HEK293 (cell line): ENCODE data around the gene TSPAN13.
A peak's percentile ranks its signal among the peaks of the same experiment; 100 is the strongest.

Source experiments
- CTCF ChIA-PET: fragments of 350-600 bp; formaldehyde crosslinking; extraction: SDS; loops from one replicate; lab custom pipeline; 2021; ENCODE audit warnings: antibody characterized with exemption; lab: Yijun Ruan, JAX
- POLR2A ChIA-PET: fragments of 300-600 bp; formaldehyde crosslinking; extraction: SDS; loops from one replicate; lab custom pipeline; 2020; ENCODE audit warnings: antibody characterized with exemption, inconsistent platforms; lab: Yijun Ruan, JAX
- H3K27ac ChIP-seq: fragments of 200-500 bp; sonication (Bioruptor generic); 2 replicates; pipeline ENCODE4 v1.5.1; 2014; ENCODE audit warnings: low read depth, low read length, control low read depth, inconsistent platforms; ENCODE audit errors: extremely low read depth
- H3K36me3 ChIP-seq, 2 experiments: fragments of 200-500 bp in 1 of 2; sonication (Bioruptor generic) in 1 of 2; 1 replicate in 1 of 2; 2 replicates in 1 of 2; pipeline ENCODE4 v1.5.1; 2014 to 2017; ENCODE audit warnings: inconsistent platforms in 2 of 2, low read length in 2 of 2; ENCODE audit not compliant: control insufficient read depth in 2 of 2, insufficient read depth in 1 of 2
- H3K4me1 ChIP-seq: fragments of 200-500 bp; sonication (Bioruptor generic); 2 replicates; pipeline ENCODE4 v1.5.1; 2014; ENCODE audit warnings: mild to moderate bottlenecking, low read length, inconsistent platforms; ENCODE audit not compliant: control insufficient read depth, insufficient read depth
- H3K4me3 ChIP-seq: 2 replicates; pipeline ENCODE4 v1.5.1; 2011; ENCODE audit warnings: low read depth, mild to moderate bottlenecking, control low read depth, low read length, moderate library complexity
- H3K9me3 ChIP-seq: fragments of 200-500 bp; sonication (Bioruptor generic); 2 replicates; pipeline ENCODE4 v1.5.1; 2014; ENCODE audit warnings: low read depth, low read length, inconsistent platforms; ENCODE audit not compliant: control insufficient read depth, insufficient read depth
- CTCF ChIP-seq: fragments of 450-650 bp; formaldehyde crosslinking; IDR thresholded peaks from 2 replicates; pipeline ENCODE4 v1.5.1; 2016; ENCODE audit warnings: missing biosample characterization, missing genetic modification characterization
- KLF7 ChIP-seq: fragments of 450-650 bp; formaldehyde crosslinking; IDR thresholded peaks from 2 replicates; pipeline ENCODE4 v1.5.1; 2016; ENCODE audit warnings: missing biosample characterization, missing genetic modification characterization, borderline replicate concordance
- KLF9 ChIP-seq: fragments of 450-650 bp; formaldehyde crosslinking; IDR thresholded peaks from 2 replicates; pipeline ENCODE4 v1.5.1; 2016; ENCODE audit warnings: missing biosample characterization, missing genetic modification characterization, low read depth
- ZBTB48 ChIP-seq: fragments of 450-650 bp; formaldehyde crosslinking; IDR thresholded peaks from 2 replicates; pipeline ENCODE4 v1.5.1; 2016; ENCODE audit warnings: missing biosample characterization, missing genetic modification characterization
- ZBTB7A ChIP-seq: fragments of 450-650 bp; formaldehyde crosslinking; IDR thresholded peaks from 2 replicates; pipeline ENCODE4 v1.5.1; 2016; ENCODE audit warnings: low read depth, missing biosample characterization, missing genetic modification characterization
- ZEB2 ChIP-seq: fragments of 450-650 bp; formaldehyde crosslinking; IDR thresholded peaks from 2 replicates; pipeline ENCODE4 v1.5.1; 2016; ENCODE audit warnings: missing biosample characterization, missing genetic modification characterization
- ZFHX2 ChIP-seq: fragments of 450-650 bp; formaldehyde crosslinking; conservative IDR thresholded peaks from 2 replicates; pipeline ENCODE4 v1.5.1; 2016; ENCODE audit warnings: missing biosample characterization, missing genetic modification characterization
- ZNF155 ChIP-seq: fragments of 450-650 bp; formaldehyde crosslinking; IDR thresholded peaks from 2 replicates; pipeline ENCODE4 v1.5.1; 2016; ENCODE audit warnings: missing biosample characterization, missing genetic modification characterization
- ZNF174 ChIP-seq: fragments of 450-650 bp; formaldehyde crosslinking; IDR thresholded peaks from 2 replicates; pipeline ENCODE4 v1.5.0; 2017; ENCODE audit warnings: missing biosample characterization, mild to moderate bottlenecking, missing genetic modification characterization
- ZNF223 ChIP-seq: fragments of 450-650 bp; formaldehyde crosslinking; IDR thresholded peaks from 2 replicates; pipeline ENCODE4 v1.5.1; 2016; ENCODE audit warnings: missing biosample characterization, missing genetic modification characterization
- ZNF335 ChIP-seq: fragments of 450-650 bp; formaldehyde crosslinking; conservative IDR thresholded peaks from 2 replicates; pipeline ENCODE4 v1.5.1; 2016; ENCODE audit warnings: missing biosample characterization, missing genetic modification characterization
- ZNF398 ChIP-seq: fragments of 450-650 bp; formaldehyde crosslinking; IDR thresholded peaks from 2 replicates; pipeline ENCODE4 v1.5.1; 2017; ENCODE audit warnings: missing biosample characterization, missing genetic modification characterization
- ZNF560 ChIP-seq: fragments of 450-650 bp; formaldehyde crosslinking; IDR thresholded peaks from 2 replicates; pipeline ENCODE4 v1.5.1; 2017; ENCODE audit warnings: missing biosample characterization, missing genetic modification characterization, borderline replicate concordance
- ZNF580 ChIP-seq: fragments of 450-650 bp; formaldehyde crosslinking; IDR thresholded peaks from 2 replicates; pipeline ENCODE4 v1.5.1; 2016; ENCODE audit warnings: missing biosample characterization, missing genetic modification characterization
- ZNF76 ChIP-seq: fragments of 450-650 bp; formaldehyde crosslinking; IDR thresholded peaks from 2 replicates; pipeline ENCODE4; 2016; ENCODE audit warnings: low read depth, missing biosample characterization, missing genetic modification characterization, borderline replicate concordance
- ZSCAN30 ChIP-seq: fragments of 450-650 bp; IDR thresholded peaks from 2 replicates; pipeline ENCODE4 v1.5.1; 2018; ENCODE audit warnings: missing biosample characterization, mild to moderate bottlenecking, missing genetic modification characterization, moderate library complexity
- TF ChIP-seq, protein P1 (sequence below): fragments of 450-650 bp; formaldehyde crosslinking; IDR thresholded peaks from 2 replicates; pipeline ENCODE4 v1.5.1; 2016; ENCODE audit warnings: missing biosample characterization, missing genetic modification characterization
- TF ChIP-seq, protein P2 (sequence below): sonication (generic); formaldehyde crosslinking; IDR thresholded peaks from 2 replicates; pipeline ENCODE4 v1.8.1; 2022; ENCODE audit warnings: mild to moderate bottlenecking, moderate library complexity, missing genetic modification reagents
- TF ChIP-seq, protein P3 (sequence below): fragments of 450-650 bp; formaldehyde crosslinking; IDR thresholded peaks from 2 replicates; pipeline ENCODE4 v1.5.1; 2016; ENCODE audit warnings: missing biosample characterization, missing genetic modification characterization

TSPAN13 gene

GRCh38 chr7:16747102-16747501, 6.5 kb upstream of the TSPAN13 start (continued):
- no peak for TF ChIP-seq ZNF398 (tag by site-specific recombination)
- TF ChIP-seq ZNF580 (tag by site-specific recombination), result no peak
- TF ChIP-seq ZNF223 (tag by site-specific recombination), result no peak

GRCh38 chr7:16753932-16754855, 639 bp downstream of the TSPAN13 start:
- Histone ChIP-seq H3K4me1 (peaks cover 6% of the 10 kb centered on the region; the same call in 1 of the 2 replicates), H3K4me3 (peak overlapping the region; percentile 93), H3K27ac (peak overlapping the region; percentile 45; the same call in 1 of the 2 replicates), H3K36me3 (no peaks in the 10 kb centered on the region), H3K9me3 (no peaks in the 10 kb centered on the region)
- CTCF ChIA-PET, result interaction anchor here (1.8 kb wide), 1 partner anchor 16 kb away, joined by 7 read pairs; no protein-coding TSS in a partner anchor
- POLR2A ChIA-PET, result interaction anchor here (2.1 kb wide), 1 partner anchor 16 kb away, joined by 9 read pairs; no protein-coding TSS in a partner anchor
- TF ChIP-seq ZEB2 (tag by site-specific recombination) (0 out of 2 replicates have a peak, but pooled peaks have one; percentile 55), ZNF155 (tag by site-specific recombination) (no peak), ZNF76 (tag by site-specific recombination) (peak; percentile 67; the same call in 1 of the 2 replicates), ZNF335 (tag by site-specific recombination) (peak; percentile 91), CTCF (tag by site-specific recombination) (0 out of 2 replicates have a peak, but pooled peaks have one; percentile 13), ZNF560 (tag by site-specific recombination) (no peak), ZNF174 (no peak), KLF7 (no peak), ZSCAN30 (no peak), ZBTB7A (0 out of 2 replicates have a peak, but pooled peaks have one; percentile 58), KLF9 (tag by site-specific recombination) (peak; percentile 42; the same call in 1 of the 2 replicates), ZBTB48 (0 out of 2 replicates have a peak, but pooled peaks have one; percentile 26), ZFHX2 (tag by site-specific recombination) (peak; percentile 63)
- TF ChIP-seq, protein P1, sequence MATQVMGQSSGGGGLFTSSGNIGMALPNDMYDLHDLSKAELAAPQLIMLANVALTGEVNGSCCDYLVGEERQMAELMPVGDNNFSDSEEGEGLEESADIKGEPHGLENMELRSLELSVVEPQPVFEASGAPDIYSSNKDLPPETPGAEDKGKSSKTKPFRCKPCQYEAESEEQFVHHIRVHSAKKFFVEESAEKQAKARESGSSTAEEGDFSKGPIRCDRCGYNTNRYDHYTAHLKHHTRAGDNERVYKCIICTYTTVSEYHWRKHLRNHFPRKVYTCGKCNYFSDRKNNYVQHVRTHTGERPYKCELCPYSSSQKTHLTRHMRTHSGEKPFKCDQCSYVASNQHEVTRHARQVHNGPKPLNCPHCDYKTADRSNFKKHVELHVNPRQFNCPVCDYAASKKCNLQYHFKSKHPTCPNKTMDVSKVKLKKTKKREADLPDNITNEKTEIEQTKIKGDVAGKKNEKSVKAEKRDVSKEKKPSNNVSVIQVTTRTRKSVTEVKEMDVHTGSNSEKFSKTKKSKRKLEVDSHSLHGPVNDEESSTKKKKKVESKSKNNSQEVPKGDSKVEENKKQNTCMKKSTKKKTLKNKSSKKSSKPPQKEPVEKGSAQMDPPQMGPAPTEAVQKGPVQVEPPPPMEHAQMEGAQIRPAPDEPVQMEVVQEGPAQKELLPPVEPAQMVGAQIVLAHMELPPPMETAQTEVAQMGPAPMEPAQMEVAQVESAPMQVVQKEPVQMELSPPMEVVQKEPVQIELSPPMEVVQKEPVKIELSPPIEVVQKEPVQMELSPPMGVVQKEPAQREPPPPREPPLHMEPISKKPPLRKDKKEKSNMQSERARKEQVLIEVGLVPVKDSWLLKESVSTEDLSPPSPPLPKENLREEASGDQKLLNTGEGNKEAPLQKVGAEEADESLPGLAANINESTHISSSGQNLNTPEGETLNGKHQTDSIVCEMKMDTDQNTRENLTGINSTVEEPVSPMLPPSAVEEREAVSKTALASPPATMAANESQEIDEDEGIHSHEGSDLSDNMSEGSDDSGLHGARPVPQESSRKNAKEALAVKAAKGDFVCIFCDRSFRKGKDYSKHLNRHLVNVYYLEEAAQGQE (tag by site-specific recombination), result 0 out of 2 replicates have a peak, but pooled peaks have one; percentile 10
- TF ChIP-seq, protein P2, sequence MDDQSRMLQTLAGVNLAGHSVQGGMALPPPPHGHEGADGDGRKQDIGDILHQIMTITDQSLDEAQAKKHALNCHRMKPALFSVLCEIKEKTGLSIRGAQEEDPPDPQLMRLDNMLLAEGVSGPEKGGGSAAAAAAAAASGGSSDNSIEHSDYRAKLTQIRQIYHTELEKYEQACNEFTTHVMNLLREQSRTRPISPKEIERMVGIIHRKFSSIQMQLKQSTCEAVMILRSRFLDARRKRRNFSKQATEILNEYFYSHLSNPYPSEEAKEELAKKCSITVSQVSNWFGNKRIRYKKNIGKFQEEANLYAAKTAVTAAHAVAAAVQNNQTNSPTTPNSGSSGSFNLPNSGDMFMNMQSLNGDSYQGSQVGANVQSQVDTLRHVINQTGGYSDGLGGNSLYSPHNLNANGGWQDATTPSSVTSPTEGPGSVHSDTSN (CRISPR knock-in tag), result peak; percentile 4; the same call in 1 of the 2 replicates
- TF ChIP-seq, protein P3, sequence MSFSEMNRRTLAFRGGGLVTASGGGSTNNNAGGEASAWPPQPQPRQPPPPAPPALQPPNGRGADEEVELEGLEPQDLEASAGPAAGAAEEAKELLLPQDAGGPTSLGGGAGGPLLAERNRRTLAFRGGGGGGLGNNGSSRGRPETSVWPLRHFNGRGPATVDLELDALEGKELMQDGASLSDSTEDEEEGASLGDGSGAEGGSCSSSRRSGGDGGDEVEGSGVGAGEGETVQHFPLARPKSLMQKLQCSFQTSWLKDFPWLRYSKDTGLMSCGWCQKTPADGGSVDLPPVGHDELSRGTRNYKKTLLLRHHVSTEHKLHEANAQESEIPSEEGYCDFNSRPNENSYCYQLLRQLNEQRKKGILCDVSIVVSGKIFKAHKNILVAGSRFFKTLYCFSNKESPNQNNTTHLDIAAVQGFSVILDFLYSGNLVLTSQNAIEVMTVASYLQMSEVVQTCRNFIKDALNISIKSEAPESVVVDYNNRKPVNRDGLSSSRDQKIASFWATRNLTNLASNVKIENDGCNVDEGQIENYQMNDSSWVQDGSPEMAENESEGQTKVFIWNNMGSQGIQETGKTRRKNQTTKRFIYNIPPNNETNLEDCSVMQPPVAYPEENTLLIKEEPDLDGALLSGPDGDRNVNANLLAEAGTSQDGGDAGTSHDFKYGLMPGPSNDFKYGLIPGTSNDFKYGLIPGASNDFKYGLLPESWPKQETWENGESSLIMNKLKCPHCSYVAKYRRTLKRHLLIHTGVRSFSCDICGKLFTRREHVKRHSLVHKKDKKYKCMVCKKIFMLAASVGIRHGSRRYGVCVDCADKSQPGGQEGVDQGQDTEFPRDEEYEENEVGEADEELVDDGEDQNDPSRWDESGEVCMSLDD (tag by site-specific recombination), result peak; percentile 51; the same call in 1 of the 2 replicates
